ENCODE measurements around the gene ACR. TPM values are rescaled to one million over a fixed set of nuclear protein-coding genes. Genes with fewer than 3 reads are reported as not detected.

ACR gene
- total RNA-seq, 1 donor from 2014 or later, result not detected

GRCh38 chr22:50729391-50730012, 8.5 kb upstream of the ACR start:
- peaks cover 13% of the 10 kb centered on the region for H3K27me3 ChIP-seq (ENCODE audit: insufficient read depth, low read length)
- peaks cover 28% of the 10 kb centered on the region for H4K20me1 ChIP-seq (ENCODE audit: insufficient read depth, low read length)

GRCh38 chr22:50730013-50730891, 7.8 kb upstream of the ACR start:
- Histone ChIP-seq H3K27me3 (ENCODE audit: insufficient read depth, low read length) (peaks cover 13% of the 10 kb centered on the region), H2AFZ (ENCODE audit: low read depth, low read length) (no peak overlapping the region), H3K36me3 (ENCODE audit: insufficient read depth, low read length) (no peaks in the 10 kb centered on the region), H3K4me1 (ENCODE audit: insufficient read depth, low read length) (no peaks in the 10 kb centered on the region), H3K9me3 (ENCODE audit: insufficient read depth, low read depth, low read length) (no peaks in the 10 kb centered on the region), H3K4me3 (ENCODE audit: insufficient read depth, low read depth, low read length) (no peak overlapping the region), H3K9ac (ENCODE audit: low read length) (no peak overlapping the region), H3K27ac (ENCODE audit: low read depth, low read length) (no peak overlapping the region), H4K20me1 (ENCODE audit: insufficient read depth, low read length) (peaks cover 27% of the 10 kb centered on the region), H3K79me2 (ENCODE audit: insufficient read depth, low read length) (no peaks in the 10 kb centered on the region), H3K4me2 (ENCODE audit: low read length) (no peak overlapping the region)
- no peak overlapping the region for H3K27ac Mint-ChIP-seq (ENCODE audit: unreplicated experiment)
- no peaks in the 10 kb centered on the region for H3K9me3 Mint-ChIP-seq (ENCODE audit: unreplicated experiment)
- FAIRE-seq (no peak), DNase-seq (ENCODE audit: low read depth) (no peak)
- peaks cover 4% of the 10 kb centered on the region for H3K4me1 Mint-ChIP-seq (ENCODE audit: low read depth, unreplicated experiment)
- peaks cover 29% of the 10 kb centered on the region for H3K27me3 Mint-ChIP-seq (ENCODE audit: low read depth, unreplicated experiment)
- peaks cover 30% of the 10 kb centered on the region for H3K36me3 Mint-ChIP-seq (ENCODE audit: low read depth, unreplicated experiment)
- TF ChIP-seq EZH2 (IDR thresholded peaks at IDR 0.05; ENCODE audit: insufficient read depth, low read length) (peak; percentile 73), CTCF (IDR thresholded peaks at IDR 0.05; ENCODE audit: insufficient read depth, low read depth, low read length) (no peak)
- no peak overlapping the region for H3K4me3 Mint-ChIP-seq (ENCODE audit: unreplicated experiment)

More at GRCh38 chr22:50729391-50730012, 8.5 kb upstream of the ACR start:
- Mint-ChIP-seq H3K27ac (ENCODE audit: unreplicated experiment) (no peak overlapping the region), H3K4me1 (ENCODE audit: low read depth, unreplicated experiment) (peaks cover 4% of the 10 kb centered on the region), H3K4me3 (ENCODE audit: unreplicated experiment) (no peak overlapping the region), H3K27me3 (ENCODE audit: low read depth, unreplicated experiment) (peaks cover 25% of the 10 kb centered on the region), H3K36me3 (ENCODE audit: low read depth, unreplicated experiment) (peaks cover 35% of the 10 kb centered on the region), H3K9me3 (ENCODE audit: unreplicated experiment) (no peaks in the 10 kb centered on the region)
- no peak overlapping the region for H3K9ac ChIP-seq (ENCODE audit: low read length)
- no peaks in the 10 kb centered on the region for H3K79me2 ChIP-seq (ENCODE audit: insufficient read depth, low read length)
- no peaks in the 10 kb centered on the region for H3K9me3 ChIP-seq (ENCODE audit: insufficient read depth, low read depth, low read length)
- H3K4me1 ChIP-seq (ENCODE audit: insufficient read depth, low read length), result no peaks in the 10 kb centered on the region
- H3K4me2 ChIP-seq (ENCODE audit: low read length), result no peak overlapping the region
- no peak overlapping the region for H2AFZ ChIP-seq (ENCODE audit: low read depth, low read length)
- no peak overlapping the region for H3K4me3 ChIP-seq (ENCODE audit: insufficient read depth, low read depth, low read length)
- TF ChIP-seq CTCF (IDR thresholded peaks at IDR 0.05; ENCODE audit: insufficient read depth, low read depth, low read length) (no peak), EZH2 (IDR thresholded peaks at IDR 0.05; ENCODE audit: insufficient read depth, low read length) (no peak)
- H3K36me3 ChIP-seq (ENCODE audit: insufficient read depth, low read length), result no peaks in the 10 kb centered on the region
- FAIRE-seq, result no peak
- no peak overlapping the region for H3K27ac ChIP-seq (ENCODE audit: low read depth, low read length)
- no peak for DNase-seq (ENCODE audit: low read depth)
